K562 (cell line): ENCODE results near the gene SPNS1. TPM values are rescaled to one million over a fixed set of nuclear protein-coding genes. Genes with fewer than 3 reads are reported as not detected.

Source experiments
- ATAC-seq: fragments of 200-7000 bp; cut with Tn5 transposase; 3 replicates; pipeline ENCODE4 v1.9.1; 2020; ENCODE audit warnings: moderate library complexity
- BruUV-seq: library from RNA; stranded (reverse); fragments of 400-500 nt; replicated peaks from 2 replicates; lab custom pipeline; 2021; lab: Mats Ljungman, UMichigan
- CTCF ChIA-PET: fragments of 300-600 bp; formaldehyde crosslinking; extraction: SDS; loops from one replicate; lab custom pipeline; 2021; ENCODE audit warnings: low intra/inter-chr PET ratio; lab: Yijun Ruan, JAX
- POLR2A ChIA-PET: fragments of 300-600, 350-650 bp; sonication (Branson Sonifier 250); formaldehyde crosslinking; extraction: SDS; loops from one replicate; lab custom pipeline; 2021; ENCODE audit warnings: antibody characterized with exemption, inconsistent platforms; lab: Yijun Ruan, JAX
- DNase-seq, 4 experiments: peaks; one replicate each; pipeline versions ENCODE4 v3.0.0 to v3.0.0-alpha.2; 2011 to 2018; ENCODE audit warnings: low spot score in 3 of 4, mixed read lengths in 3 of 4; ENCODE audit errors: extremely low read depth in 1 of 4
- FAIRE-seq: peaks from 2 replicates; lab custom pipeline; 2011; peaks lifted over from hg19 to GRCh38; lab: Jason Lieb, UNC
- H2AFZ ChIP-seq: 2 replicates; pipeline ENCODE4 v1.6.0; 2011; ENCODE audit warnings: low read depth, low read length, control low read depth, inconsistent platforms
- H3K27ac ChIP-seq: fragments of 200-600 bp; 3 replicates; pipeline ENCODE4 v1.8.0; 2011; ENCODE audit warnings: low read depth, mild to moderate bottlenecking, control low read depth, inconsistent platforms, low read length, moderate library complexity, mixed read lengths; ENCODE audit errors: extremely low read depth
- H3K27me3 ChIP-seq, 2 experiments: fragments of 300-600 bp in 1 of 2; 2 replicates in 1 of 2; 3 replicates in 1 of 2; pipeline versions ENCODE4 v1.6.0 to v1.8.0; 2011; ENCODE audit warnings: inconsistent platforms in 2 of 2, low read length in 2 of 2, mild to moderate bottlenecking in 1 of 2, mixed read lengths in 1 of 2, moderate library complexity in 1 of 2; ENCODE audit not compliant: control insufficient read depth in 2 of 2, insufficient read depth in 2 of 2
- H3K36me3 ChIP-seq: fragments of 300-600 bp; 3 replicates; pipeline ENCODE4 v1.8.0; 2011; ENCODE audit warnings: mild to moderate bottlenecking, low read length, inconsistent platforms; ENCODE audit not compliant: control insufficient read depth, insufficient read depth
- H3K4me1 ChIP-seq, 2 experiments: fragments of 200-600 bp in 1 of 2; replicated peaks in 1 of 2; 2 replicates in 1 of 2; 3 replicates in 1 of 2; pipeline versions ENCODE4 v1.5.1 to v1.8.0; 2011; ENCODE audit warnings: inconsistent platforms in 2 of 2, low read length in 2 of 2, mild to moderate bottlenecking in 1 of 2, mixed read lengths in 1 of 2, moderate library complexity in 1 of 2; ENCODE audit not compliant: control insufficient read depth in 2 of 2, insufficient read depth in 2 of 2
- H3K4me2 ChIP-seq: 2 replicates; pipeline ENCODE4 v1.6.1; 2011; ENCODE audit warnings: low read length, control low read depth, inconsistent platforms, mixed read lengths; ENCODE audit not compliant: insufficient read depth
- H3K4me3 ChIP-seq: fragments of 200-600 bp; sonication (generic), shearing (Covaris generic); 2 replicates; pipeline ENCODE4 v1.5.1; 2016; ENCODE audit warnings: control low read depth, inconsistent platforms
- H3K79me2 ChIP-seq: fragments of 200-600 bp; 3 replicates; pipeline ENCODE4 v1.8.0; 2011; ENCODE audit warnings: low read length, inconsistent platforms; ENCODE audit not compliant: control insufficient read depth, insufficient read depth
- H3K9ac ChIP-seq, 2 experiments: 2 replicates each; pipeline versions ENCODE4 v1.6.0 to v1.6.1; 2011; ENCODE audit warnings: low read depth in 2 of 2, low read length in 2 of 2, control low read depth in 1 of 2, inconsistent platforms in 1 of 2, mild to moderate bottlenecking in 1 of 2, mixed read lengths in 1 of 2; ENCODE audit not compliant: insufficient read depth in 1 of 2
- H3K9me1 ChIP-seq: one replicate; pipeline ENCODE4 v1.6.0; 2011; ENCODE audit warnings: inconsistent platforms, mild to moderate bottlenecking, low read length, moderate library complexity; ENCODE audit not compliant: control insufficient read depth, insufficient read depth
- H3K9me3 ChIP-seq: replicated peaks from 2 replicates; pipeline ENCODE4 v1.5.1; 2011; ENCODE audit warnings: low read depth, low read length, inconsistent platforms; ENCODE audit not compliant: control insufficient read depth, insufficient read depth
- H4K20me1 ChIP-seq: replicated peaks from 2 replicates; pipeline ENCODE4 v1.6.1; 2011; ENCODE audit warnings: low read length, inconsistent platforms, mixed read lengths; ENCODE audit not compliant: control insufficient read depth, insufficient read depth
- BCOR ChIP-seq: fragments of 450-650 bp; IDR thresholded peaks from 2 replicates; pipeline ENCODE4 v1.6.1; 2016
- CC2D1A ChIP-seq: fragments of 450-650 bp; IDR thresholded peaks from 2 replicates; pipeline ENCODE4 v1.6.1; 2017; ENCODE audit warnings: mild to moderate bottlenecking
- CXXC5 ChIP-seq: fragments of 250-450 bp; sonication (Bioruptor Pico); IDR thresholded peaks from 2 replicates; pipeline ENCODE4 v1.8.0; 2022; ENCODE audit warnings: inconsistent platforms, mild to moderate bottlenecking, moderate library complexity
- GTF3C2 ChIP-seq: IDR thresholded peaks from 3 replicates; pipeline ENCODE4 v1.6.1; 2011; ENCODE audit warnings: borderline replicate concordance, mild to moderate bottlenecking, moderate library complexity; ENCODE audit not compliant: insufficient read length; ENCODE audit errors: extremely low read depth
- IRF9 ChIP-seq: fragments of 450-650 bp; IDR thresholded peaks from 2 replicates; pipeline ENCODE4 v1.6.1; 2016; ENCODE audit warnings: missing biosample characterization, missing genetic modification characterization
- KLF16 ChIP-seq: IDR thresholded peaks from 2 replicates; pipeline ENCODE4 v1.6.1; 2016; ENCODE audit warnings: antibody characterized with exemption
- NKRF ChIP-seq: fragments of 450-650 bp; IDR thresholded peaks from 2 replicates; pipeline ENCODE4 v1.6.1; 2016; ENCODE audit warnings: borderline replicate concordance
- POLR2B ChIP-seq: fragments of 450-650 bp; IDR thresholded peaks from 2 replicates; pipeline ENCODE4 v1.6.1; 2018; ENCODE audit warnings: low read depth; ENCODE audit not compliant: partially characterized antibody
- RBM25 ChIP-seq: fragments of 200-400 bp; formaldehyde crosslinking; IDR thresholded peaks from 2 replicates; pipeline ENCODE4 v1.6.1; 2018; ENCODE audit warnings: low read length, low read depth, moderate library complexity; ENCODE audit not compliant: severe bottlenecking
- XRCC5 ChIP-seq: fragments of 200-400 bp; formaldehyde crosslinking; IDR thresholded peaks from 2 replicates; pipeline ENCODE4 v1.6.1; 2017; ENCODE audit warnings: low read depth, mild to moderate bottlenecking, low read length
- ZFX ChIP-seq: sonication (generic); formaldehyde crosslinking; IDR thresholded peaks from 2 replicates; pipeline ENCODE4 v1.8.0; 2022; ENCODE audit warnings: mild to moderate bottlenecking, missing genetic modification reagents, moderate library complexity
- ZNF121 ChIP-seq: sonication (generic); formaldehyde crosslinking; conservative IDR thresholded peaks from 2 replicates; pipeline ENCODE4 v1.8.0; 2022; ENCODE audit warnings: missing genetic modification reagents
- ZNF239 ChIP-seq: fragments of 250-450 bp; sonication (Bioruptor Pico); IDR thresholded peaks from 2 replicates; pipeline ENCODE4 v1.4.0; 2020; ENCODE audit warnings: mild to moderate bottlenecking
- ZNF3 ChIP-seq: fragments of 250-450 bp; sonication (Bioruptor Pico); IDR thresholded peaks from 2 replicates; pipeline ENCODE4 v1.5.0; 2021; ENCODE audit warnings: mild to moderate bottlenecking, moderate library complexity
- ZNF324 ChIP-seq: fragments of 250-450 bp; sonication (Bioruptor Pico); IDR thresholded peaks from 2 replicates; pipeline ENCODE4 v1.4.0; 2020; ENCODE audit warnings: mild to moderate bottlenecking
- WGBS: fragments of 100-300 bp; shearing (Covaris generic); methylation state at CpG from one replicate; pipeline ENCODE4 v1.1.6; 2016; ENCODE audit warnings: low coverage, mixed read lengths; ENCODE audit not compliant: insufficient coverage; ENCODE audit errors: missing lambda C conversion rate; 5-methylcytosine and 5-hydroxymethylcytosine counted together
- in situ Hi-C: fragments of 300-500 bp; cut with MboI; formaldehyde crosslinking; loops from 4 replicates; pipeline ENCODE4 v1.15.0; 2018; ENCODE audit warnings: inconsistent platforms, mixed read lengths
- intact Hi-C: fragments of 100-400 bp; cut with micrococcal nuclease; formaldehyde crosslinking; loops from 2 replicates; pipeline ENCODE4 v1.14.2; 2022
- polyA plus RNA-seq, 8 experiments: library from polyadenylated mRNA; depleted of rRNA in 4 of 8; stranded (reverse) in 5 of 8; unstranded in 3 of 8; fragments of >200 nt; fragmentation: Nextera tagmentation in 2 of 8; fragmentation: Illumina TruSeq in 1 of 8; extraction: Ambion mirVana in 2 of 8; extraction: Trizol in 1 of 8; gene quantifications; 2 replicates each; pipeline versions ENCODE4 v1.2.1 to v1.2.3, GENCODE V29; 2011 to 2014; ENCODE audit warnings: inconsistent platforms in 1 of 8, missing spikeins in 1 of 8
- total RNA-seq, 7 experiments: library from RNA; depleted of rRNA in 6 of 7; stranded (reverse); fragments of >200 nt in 6 of 7; fragmentation: Illumina TruSeq in 2 of 7; extraction: Trizol in 2 of 7; gene quantifications; 2 replicates each; pipeline versions ENCODE4 v1.2.1 to v1.2.3, GENCODE V29; 2011 to 2021; ENCODE audit warnings: low replicate concordance in 1 of 7
- TF ChIP-seq, protein P1 (sequence below): fragments of 450-650 bp; conservative IDR thresholded peaks from 2 replicates; pipeline ENCODE4 v1.6.1; 2016; ENCODE audit warnings: missing genetic modification characterization, low read depth, mild to moderate bottlenecking, control low read depth, missing compliant biosample characterization

The SPNS1 gene
- total and polyA plus RNA-seq, 9 of the 15 experiments (the other 6 are each of a cell fraction or from before 2014, with no cell fraction given) = 0.58 to 64.9 (median 13.7) TPM

GRCh38 chr16:29011851-29012250, 37.3 kb downstream of the SPNS1 start:
- no peaks in the 10 kb centered on the region for H4K20me1 ChIP-seq
- DNase-seq (no peak), ATAC-seq (no peak), FAIRE-seq (no peak)
- no peak overlapping the region for H3K4me2 ChIP-seq
- H3K9me3 ChIP-seq = no peaks in the 10 kb centered on the region
- no peaks in the 10 kb centered on the region for H3K27me3 ChIP-seq
- peak overlapping the region in 1 of 2 experiments; percentile 70; a peak in 2 of 4 replicates for H3K9ac ChIP-seq
- 78% methylated on average over 4 of the region's 4 CpGs for WGBS
- intact Hi-C loops (no loop called here), in situ Hi-C loops (no loop called here)
- no peaks in the 10 kb centered on the region for H3K36me3 ChIP-seq
- no peak overlapping the region for H3K4me3 ChIP-seq
- no peaks in the 10 kb centered on the region for H3K9me1 ChIP-seq
- ChIA-PET POLR2A (interaction anchor here (0.6 to 2.6 kb wide), 3 partner anchors 9 to 404 kb away, joined by 3 to 16 read pairs (median 3); no protein-coding TSS in a partner anchor), CTCF (no interaction called here)
- no TSS peak for BruUV-seq
- H2AFZ ChIP-seq = peak overlapping the region; percentile 87
- H3K4me1 ChIP-seq = peaks cover 40 to 54% of the 10 kb centered on the region in 2 experiments
- peak overlapping the region; percentile 65 for H3K27ac ChIP-seq
- no peaks in the 10 kb centered on the region for H3K79me2 ChIP-seq
- TF ChIP-seq ZNF239 (CRISPR knock-in tag) = no peak
- TF ChIP-seq KLF16 = no peak
- TF ChIP-seq, protein P1, sequence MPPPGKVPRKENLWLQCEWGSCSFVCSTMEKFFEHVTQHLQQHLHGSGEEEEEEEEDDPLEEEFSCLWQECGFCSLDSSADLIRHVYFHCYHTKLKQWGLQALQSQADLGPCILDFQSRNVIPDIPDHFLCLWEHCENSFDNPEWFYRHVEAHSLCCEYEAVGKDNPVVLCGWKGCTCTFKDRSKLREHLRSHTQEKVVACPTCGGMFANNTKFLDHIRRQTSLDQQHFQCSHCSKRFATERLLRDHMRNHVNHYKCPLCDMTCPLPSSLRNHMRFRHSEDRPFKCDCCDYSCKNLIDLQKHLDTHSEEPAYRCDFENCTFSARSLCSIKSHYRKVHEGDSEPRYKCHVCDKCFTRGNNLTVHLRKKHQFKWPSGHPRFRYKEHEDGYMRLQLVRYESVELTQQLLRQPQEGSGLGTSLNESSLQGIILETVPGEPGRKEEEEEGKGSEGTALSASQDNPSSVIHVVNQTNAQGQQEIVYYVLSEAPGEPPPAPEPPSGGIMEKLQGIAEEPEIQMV (tag) = no peak
- no peak for TF ChIP-seq XRCC5
- no peak for TF ChIP-seq NKRF
- no peak for TF ChIP-seq ZNF324 (CRISPR knock-in tag)
- no peak for TF ChIP-seq POLR2B
- TF ChIP-seq ZFX (CRISPR knock-in tag) = no peak
- TF ChIP-seq ZNF121 = peak; percentile 98
- no peak for TF ChIP-seq CXXC5 (CRISPR knock-in tag)
- no peak for TF ChIP-seq IRF9
- peak; percentile 80 for TF ChIP-seq RBM25
- TF ChIP-seq CC2D1A = no peak
- peak; percentile 95 for TF ChIP-seq ZNF3 (CRISPR knock-in tag)
- peak; percentile 94 for TF ChIP-seq BCOR
- no peak for TF ChIP-seq GTF3C2
